HepG2 (cell line): ENCODE data around the gene ASF1B. TPM values are rescaled to one million over a fixed set of nuclear protein-coding genes. Genes with fewer than 3 reads are reported as not detected.

Experiments
- ATAC-seq: fragments of 200-7000 bp; cut with Tn5 transposase; 3 replicates; pipeline ENCODE4 v1.9.1; 2020; ENCODE audit warnings: mild to moderate bottlenecking, moderate library complexity
- BruUV-seq: library from RNA; stranded (reverse); fragments of 400-500 nt; replicated peaks from 2 replicates; lab custom pipeline; 2021; lab: Mats Ljungman, UMichigan
- CTCF ChIA-PET: fragments of 300-600 bp; formaldehyde crosslinking; extraction: SDS; loops from one replicate; lab custom pipeline; 2021; ENCODE audit warnings: low total read pairs, inconsistent platforms, low intra/inter-chr PET ratio; lab: Yijun Ruan, JAX
- POLR2A ChIA-PET: fragments of 350-600 bp; sonication (Branson Sonifier 250); formaldehyde crosslinking; loops from one replicate; lab custom pipeline; 2020; ENCODE audit warnings: antibody characterized with exemption, inconsistent platforms; lab: Yijun Ruan, JAX
- DNase-seq: peaks from one replicate; pipeline ENCODE4 v3.0.0-alpha.2; 2015; ENCODE audit warnings: low spot score
- FAIRE-seq: peaks from 3 replicates; lab custom pipeline; 2011; peaks lifted over from hg19 to GRCh38; lab: Jason Lieb, UNC
- H2AFZ ChIP-seq: one replicate; pipeline ENCODE4 v1.6.1; 2011; ENCODE audit warnings: low read length, inconsistent platforms
- H3K27ac ChIP-seq: fragments of 300-600 bp; 3 replicates; pipeline ENCODE4 v1.8.0; 2011; ENCODE audit warnings: mixed run types, mild to moderate bottlenecking, mixed read lengths, low read length, inconsistent platforms; ENCODE audit not compliant: insufficient read depth; ENCODE audit errors: extremely low read length
- H3K27me3 ChIP-seq, 2 experiments: fragments of 200-600 bp in 1 of 2; 2 replicates in 1 of 2; 3 replicates in 1 of 2; pipeline versions ENCODE4 v1.6.0 to v1.8.0; 2011; ENCODE audit warnings: low read length in 2 of 2, mild to moderate bottlenecking in 2 of 2, moderate library complexity in 2 of 2, inconsistent platforms in 1 of 2; ENCODE audit not compliant: insufficient read depth in 2 of 2, control insufficient read depth in 1 of 2
- H3K36me3 ChIP-seq, 2 experiments: fragments of 200-600 bp in 1 of 2; replicated peaks in 1 of 2; 2 replicates in 1 of 2; 3 replicates in 1 of 2; pipeline versions ENCODE4 v1.5.1 to v1.8.0; 2011; ENCODE audit warnings: low read length in 2 of 2, inconsistent platforms in 1 of 2; ENCODE audit not compliant: insufficient read depth in 2 of 2, control insufficient read depth in 1 of 2
- H3K4me1 ChIP-seq: 2 replicates; pipeline ENCODE4 v1.5.1; 2012; ENCODE audit warnings: low read length, inconsistent platforms; ENCODE audit not compliant: insufficient read depth
- H3K4me2 ChIP-seq: 2 replicates; pipeline ENCODE4 v1.6.0; 2011; ENCODE audit warnings: low read depth, low read length, inconsistent platforms
- H3K4me3 ChIP-seq, 3 experiments: fragments of 200-600 bp in 1 of 3; sonication (generic), shearing (Covaris generic) in 1 of 3; replicated peaks in 1 of 3; 2 replicates each; pipeline ENCODE4 v1.5.1; 2011 to 2016; ENCODE audit warnings: low read length in 3 of 3, inconsistent platforms in 2 of 3, low read depth in 2 of 3, mild to moderate bottlenecking in 2 of 3, control low read depth in 1 of 3, mixed read lengths in 1 of 3; ENCODE audit not compliant: insufficient read depth in 1 of 3
- H3K79me2 ChIP-seq: one replicate; pipeline ENCODE4 v1.6.1; 2011; ENCODE audit warnings: low read length, inconsistent platforms; ENCODE audit not compliant: insufficient read depth
- H3K9ac ChIP-seq: 2 replicates; pipeline ENCODE4 v1.6.0; 2011; ENCODE audit warnings: mild to moderate bottlenecking, low read depth, low read length, inconsistent platforms; ENCODE audit not compliant: insufficient read depth
- H3K9me3 ChIP-seq: 2 replicates; pipeline ENCODE4 v1.5.1; 2012; ENCODE audit warnings: mild to moderate bottlenecking, low read length
- H4K20me1 ChIP-seq: 2 replicates; pipeline ENCODE4 v1.6.0; 2011; ENCODE audit warnings: inconsistent platforms, mild to moderate bottlenecking, low read length, moderate library complexity; ENCODE audit not compliant: insufficient read depth
- CHD4 ChIP-seq: fragments of 200-600 bp; sonication (generic); IDR thresholded peaks from 2 replicates; pipeline ENCODE4 v1.7.0; 2017; ENCODE audit warnings: mild to moderate bottlenecking, low read length, borderline replicate concordance
- DMAP1 ChIP-seq: IDR thresholded peaks from 2 replicates; pipeline ENCODE4 v1.6.1; 2016
- E2F2 ChIP-seq: sonication (generic); formaldehyde crosslinking; IDR thresholded peaks from 2 replicates; pipeline ENCODE4 v1.4.0; 2020; ENCODE audit warnings: missing genetic modification reagents, borderline replicate concordance
- ELF3 ChIP-seq: IDR thresholded peaks from 2 replicates; pipeline ENCODE4 v1.6.1; 2016; ENCODE audit warnings: missing genetic modification reagents, missing compliant biosample characterization
- KLF6 ChIP-seq: IDR thresholded peaks from 2 replicates; pipeline ENCODE4 v1.8.0; 2016; ENCODE audit warnings: missing biosample characterization, missing genetic modification reagents
- REXO4 ChIP-seq: sonication (generic); formaldehyde crosslinking; IDR thresholded peaks from 2 replicates; pipeline ENCODE4 v1.8.0; 2022; ENCODE audit warnings: missing genetic modification reagents, mild to moderate bottlenecking, borderline replicate concordance
- SSRP1 ChIP-seq: IDR thresholded peaks from 2 replicates; pipeline ENCODE4 v1.6.1; 2016; ENCODE audit warnings: control low read depth
- ZBTB25 ChIP-seq: IDR thresholded peaks from 2 replicates; pipeline ENCODE4 v1.6.1; 2018; ENCODE audit warnings: missing genetic modification reagents
- ZBTB40 ChIP-seq, 2 experiments: fragments of 450-650 bp in 1 of 2; sonication (generic) in 1 of 2; formaldehyde crosslinking in 1 of 2; IDR thresholded peaks; 2 replicates each; pipeline versions ENCODE4 v1.6.1 to v1.8.0; 2016 to 2022; ENCODE audit warnings: antibody characterized with exemption in 1 of 2, mild to moderate bottlenecking in 1 of 2, missing genetic modification reagents in 1 of 2
- ZGPAT ChIP-seq: IDR thresholded peaks from 2 replicates; pipeline ENCODE4 v1.6.1; 2016; ENCODE audit warnings: mild to moderate bottlenecking
- ZNF558 ChIP-seq: sonication (generic); formaldehyde crosslinking; IDR thresholded peaks from 2 replicates; pipeline ENCODE4 v1.9.0; 2022; ENCODE audit warnings: mild to moderate bottlenecking, missing genetic modification reagents, borderline replicate concordance
- ZNF816 ChIP-seq: sonication (generic); formaldehyde crosslinking; IDR thresholded peaks from 2 replicates; pipeline ENCODE4 v1.8.0; 2022; ENCODE audit warnings: missing genetic modification reagents, mild to moderate bottlenecking, borderline replicate concordance
- WGBS: methylation state at CpG from one replicate; pipeline ENCODE4 v1.1.6; 2017; ENCODE audit warnings: low lambda C conversion rate; 5-methylcytosine and 5-hydroxymethylcytosine counted together
- in situ Hi-C: cut with HindIII; loops from 2 replicates; pipeline ENCODE4 v1.10.0; 2017; ENCODE audit warnings: low pct_unique_long_range_greater_than_20kb; ENCODE audit not compliant: extremely low pct_ligation_motif_present
- intact Hi-C: fragments of 100-400 bp; cut with micrococcal nuclease; formaldehyde crosslinking; loops from one replicate; pipeline ENCODE4 v1.10.0; 2022; ENCODE audit not compliant: unreplicated experiment
- polyA plus RNA-seq, 8 experiments: library from polyadenylated mRNA; depleted of rRNA in 3 of 8; stranded (reverse) in 7 of 8; unstranded in 1 of 8; fragments of >200 nt; fragmentation: Illumina TruSeq in 4 of 8; extraction: Trizol in 4 of 8; gene quantifications; 2 replicates each; pipeline versions ENCODE4 v1.2.1 to v1.2.3, GENCODE V29; 2011 to 2016; ENCODE audit warnings: low read depth in 4 of 8, missing spikeins in 1 of 8, mixed read lengths in 1 of 8; ENCODE audit not compliant: insufficient read depth in 1 of 8
- total RNA-seq, 5 experiments: library from RNA; depleted of rRNA; stranded (reverse); fragments of >200 nt; fragmentation: Illumina TruSeq; extraction: Trizol; gene quantifications; 2 replicates each; pipeline ENCODE4 v1.2.3, GENCODE V29; 2016; ENCODE audit warnings: low read depth in 1 of 5

The ASF1B gene
- total and polyA plus RNA-seq, 2 of the 13 experiments (the other 11 are each of a cell fraction or from before 2014, with no cell fraction given), result 18.2 to 24.8 TPM

GRCh38 chr19:14127176-14127575, 9.2 kb downstream of the ASF1B start:
- H3K4me3 ChIP-seq, result no peak overlapping the region
- ATAC-seq (peak; percentile 64), DNase-seq (no peak), FAIRE-seq (no peak)
- peaks cover 24% of the 10 kb centered on the region for H3K4me1 ChIP-seq
- in situ Hi-C loops (no loop called here), intact Hi-C loops (no loop called here)
- no peak overlapping the region for H3K4me2 ChIP-seq
- POLR2A ChIA-PET, result interaction anchor here (2.4 kb wide), 1 partner anchor 10 kb away, joined by 5 read pairs; the partner anchor contains the start of gene ASF1B
- peaks cover 0 to 4% of the 10 kb centered on the region in 2 experiments; a peak in 1 of 5 replicates for H3K36me3 ChIP-seq
- no peak overlapping the region for H3K9ac ChIP-seq
- no peaks in the 10 kb centered on the region for H4K20me1 ChIP-seq
- WGBS, result 77% methylated on average over 7 of the region's 8 CpGs
- BruUV-seq, result no TSS peak
- no peak overlapping the region for H3K27ac ChIP-seq
- H3K27me3 ChIP-seq, result no peaks in the 10 kb centered on the region
- CTCF ChIA-PET, result no interaction called here
- no peaks in the 10 kb centered on the region for H3K9me3 ChIP-seq
- no peaks in the 10 kb centered on the region for H3K79me2 ChIP-seq
- no peak overlapping the region for H2AFZ ChIP-seq
- TF ChIP-seq ZNF816 (CRISPR knock-in tag) (no peak), ZBTB25 (CRISPR knock-in tag) (no peak), E2F2 (no peak), ZBTB40 (IDR thresholded peaks at IDR 0.05) (no peak), ZBTB40 (CRISPR knock-in tag; IDR thresholded peaks at IDR 0.05) (no peak), SSRP1 (CRISPR knock-in tag) (no peak), CHD4 (no peak), ZGPAT (no peak), ELF3 (no peak), ZNF558 (CRISPR knock-in tag) (no peak), KLF6 (CRISPR knock-in tag) (no peak), REXO4 (CRISPR knock-in tag) (no peak), DMAP1 (CRISPR knock-in tag) (no peak)
